ENCODE results near the gene GPR37.

GPR37 gene

DNA sequence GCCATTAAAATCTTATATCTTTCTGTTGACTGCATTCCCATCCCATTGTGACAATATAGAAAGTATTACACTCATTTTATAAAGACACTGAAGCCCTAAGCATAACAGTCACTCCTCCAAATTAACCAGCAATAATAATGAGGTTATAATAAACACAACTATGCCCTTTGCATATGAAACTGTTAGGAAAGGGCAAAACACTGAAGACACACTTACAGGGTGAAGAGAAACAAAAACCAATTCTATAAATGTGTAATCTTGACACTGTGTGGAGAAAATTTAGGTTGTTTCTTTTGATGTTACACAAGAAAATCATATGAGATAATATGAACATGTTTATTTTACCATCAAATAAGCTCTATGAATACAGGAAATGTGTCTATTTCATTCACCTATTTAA lies 14.0 kb upstream of the GPR37 start:
- no peak for DNase-seq

DNA sequence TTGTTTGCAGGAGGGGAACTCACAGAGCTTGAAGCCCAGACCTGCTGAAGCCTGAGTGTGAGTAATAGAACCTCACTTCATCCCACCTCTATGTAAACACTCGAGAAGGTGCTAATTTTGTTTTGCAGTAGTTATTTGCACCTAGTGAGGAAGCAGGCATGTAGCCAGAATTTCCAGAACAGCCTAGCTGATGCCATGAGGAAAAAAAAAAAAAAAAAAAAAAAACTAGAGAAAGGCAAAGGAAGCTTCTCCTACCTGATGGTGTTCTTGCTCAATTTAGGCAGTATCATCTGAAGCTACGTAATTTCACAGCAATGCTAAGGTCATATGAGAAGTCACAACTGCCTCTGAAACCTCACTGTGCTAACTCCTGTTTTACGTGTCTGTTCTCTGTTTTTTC lies 13.6 kb upstream of the GPR37 start:
- peak; percentile 94 for DNase-seq

DNA sequence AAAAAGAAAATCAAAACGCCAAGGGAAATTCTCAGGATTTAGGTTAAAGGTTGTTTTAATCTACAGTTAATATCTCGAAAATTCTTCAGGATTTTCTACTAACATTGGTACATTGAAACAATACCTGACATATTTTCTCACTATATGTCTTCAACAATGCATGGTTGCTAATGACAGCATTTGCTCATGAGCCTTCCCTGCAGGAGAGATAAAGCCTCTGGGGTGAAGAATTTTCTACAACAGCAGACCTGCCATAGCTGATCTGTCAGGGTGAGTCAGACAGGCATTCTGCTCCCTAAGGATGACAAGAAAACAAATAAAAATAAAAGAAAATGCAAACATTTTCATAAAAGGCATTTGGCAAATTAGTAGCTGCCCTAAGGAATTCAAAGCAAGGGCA lies 11.7 kb upstream of the GPR37 start:
- DNase-seq = no peak

DNA sequence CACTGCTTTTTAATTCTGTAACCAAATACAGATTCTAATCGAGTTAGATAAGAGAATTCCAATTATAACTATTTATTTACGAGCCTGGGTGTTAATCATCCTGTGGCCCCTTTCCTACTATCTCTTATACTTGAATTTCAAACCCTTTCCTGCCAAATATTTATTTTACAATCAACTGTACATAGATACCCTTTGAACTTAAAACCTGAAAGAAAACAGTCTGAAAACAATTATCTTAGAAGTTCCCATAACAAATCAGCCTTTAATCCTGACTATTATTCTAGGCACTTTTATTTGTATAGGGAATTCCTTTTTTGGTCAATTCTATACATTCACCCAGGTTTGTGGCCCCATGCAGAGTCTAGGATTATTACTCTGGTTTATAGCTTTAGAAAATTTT lies 10.6 kb upstream of the GPR37 start:
- DNase-seq = no peak

DNA sequence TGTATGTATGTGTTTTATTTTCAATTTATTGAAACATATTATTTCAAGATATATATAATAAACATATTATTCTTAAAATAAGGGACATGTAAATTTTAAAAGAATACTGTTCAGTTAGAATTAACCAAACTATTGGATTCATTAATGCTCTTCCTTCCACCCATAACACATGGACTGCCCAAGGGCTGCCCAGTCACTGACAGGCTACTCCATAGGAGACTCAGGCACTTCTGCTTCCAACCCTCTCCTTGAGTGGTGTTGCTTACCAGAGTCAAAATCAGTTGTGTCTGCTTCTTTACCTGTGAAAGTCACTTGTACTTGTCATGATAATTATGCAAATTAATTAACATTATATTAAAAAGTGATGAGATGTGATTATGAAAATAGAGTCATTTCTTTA lies 9.8 kb upstream of the GPR37 start:
- DNase-seq = no peak

DNA sequence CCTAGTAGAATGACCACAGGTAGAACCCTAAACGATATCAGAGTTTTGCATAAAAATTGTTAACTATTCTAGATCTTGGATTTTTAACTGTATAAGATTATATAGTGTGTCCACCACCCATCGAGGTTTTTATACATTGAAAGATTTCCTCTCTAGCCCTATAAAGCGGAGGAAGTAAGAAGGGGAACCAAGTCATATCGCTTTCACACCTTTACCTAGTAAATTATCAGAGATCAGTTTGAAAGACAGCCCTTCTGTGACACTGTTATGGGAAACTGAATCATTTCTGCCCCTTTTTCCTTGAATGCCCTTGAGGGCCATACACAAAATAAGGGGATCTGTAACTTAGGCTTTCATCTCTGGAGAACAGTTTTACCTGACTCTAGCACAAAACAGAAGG lies 8.3 kb upstream of the GPR37 start:
- DNase-seq = no peak

DNA sequence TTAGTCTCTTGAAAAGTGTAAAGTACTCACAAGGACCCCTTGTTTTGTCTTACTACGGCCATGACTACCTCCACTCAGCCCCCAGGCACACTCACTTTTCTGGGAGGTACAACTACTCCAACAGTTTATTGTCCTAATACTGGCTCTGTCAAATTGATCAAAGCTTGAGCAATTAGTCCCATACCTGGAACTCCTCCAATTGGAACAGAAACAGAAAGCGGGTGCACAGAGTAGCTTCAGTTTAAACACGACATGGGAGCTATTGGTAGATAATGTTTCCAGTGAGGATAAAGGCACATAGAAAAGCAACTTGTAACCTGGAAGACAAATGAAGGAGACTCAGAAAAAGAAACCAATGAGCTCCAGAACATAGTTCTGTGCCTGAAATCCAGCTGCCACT lies 7.7 kb upstream of the GPR37 start:
- no peak for DNase-seq

DNA sequence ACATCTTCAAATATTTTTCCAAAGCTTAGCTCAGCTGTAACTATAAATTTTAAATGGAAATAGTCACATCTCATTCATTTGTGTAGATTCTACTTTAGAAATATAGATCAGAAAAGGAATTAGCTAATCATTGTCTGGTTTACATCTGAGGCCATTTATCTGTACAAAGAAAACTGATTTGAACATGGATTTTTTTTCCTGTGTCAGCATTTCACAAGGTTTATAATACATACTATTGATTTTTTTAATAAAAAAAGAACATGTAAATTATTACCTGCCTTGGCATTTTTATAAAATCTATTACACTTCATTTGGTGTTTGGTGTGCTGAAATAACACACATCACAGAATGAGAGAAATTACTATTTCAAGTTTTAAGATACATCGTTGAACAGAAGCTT lies 3.5 kb upstream of the GPR37 start:
- no peak for DNase-seq

DNA sequence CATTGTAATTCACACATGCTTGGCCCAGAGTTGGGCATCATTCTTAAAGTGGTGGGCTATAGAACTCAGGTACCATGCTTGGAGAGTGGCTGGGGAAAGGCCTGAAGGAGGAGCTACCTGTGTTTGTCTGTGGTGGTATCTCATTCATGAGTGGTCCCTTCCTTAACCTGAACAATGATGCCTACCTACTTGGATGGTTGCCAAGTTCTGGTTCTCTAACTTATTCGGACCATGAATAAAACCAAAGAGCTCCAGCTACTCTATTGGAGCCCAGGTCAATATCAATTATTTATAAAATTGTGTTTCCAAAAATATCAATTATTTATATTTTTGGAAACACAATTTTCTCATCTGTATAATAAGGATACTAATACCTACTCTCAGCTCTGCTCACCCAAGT lies 2.9 kb upstream of the GPR37 start:
- DNase-seq = no peak

DNA sequence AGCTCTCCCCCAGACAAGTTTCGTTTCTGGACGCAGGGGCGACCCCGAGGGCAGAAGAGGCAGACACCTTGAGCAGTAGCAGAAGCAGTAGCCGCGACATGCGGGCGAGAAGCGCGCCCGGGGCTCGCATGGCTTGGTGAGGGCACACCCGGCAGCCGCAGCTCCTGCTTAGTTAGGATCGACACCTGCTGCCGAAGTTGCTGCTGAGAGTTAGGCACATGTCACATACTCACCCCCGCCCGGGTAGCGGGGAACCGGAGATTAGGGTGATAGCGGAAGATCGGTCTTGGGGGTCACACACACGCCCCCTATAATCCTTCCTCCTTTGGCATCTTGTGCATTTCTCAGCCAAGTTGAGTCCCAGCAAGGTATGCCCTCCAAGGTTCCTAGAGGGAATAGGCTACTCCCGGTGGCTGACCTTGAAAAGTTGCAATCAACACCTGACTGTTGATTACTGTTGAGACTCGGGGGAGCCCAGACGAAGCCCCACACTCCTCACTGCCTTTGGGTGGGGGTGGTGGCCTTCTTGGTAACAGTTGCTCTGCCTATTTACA lies 668 bp downstream of the GPR37 start:
- no peak for DNase-seq

DNA sequence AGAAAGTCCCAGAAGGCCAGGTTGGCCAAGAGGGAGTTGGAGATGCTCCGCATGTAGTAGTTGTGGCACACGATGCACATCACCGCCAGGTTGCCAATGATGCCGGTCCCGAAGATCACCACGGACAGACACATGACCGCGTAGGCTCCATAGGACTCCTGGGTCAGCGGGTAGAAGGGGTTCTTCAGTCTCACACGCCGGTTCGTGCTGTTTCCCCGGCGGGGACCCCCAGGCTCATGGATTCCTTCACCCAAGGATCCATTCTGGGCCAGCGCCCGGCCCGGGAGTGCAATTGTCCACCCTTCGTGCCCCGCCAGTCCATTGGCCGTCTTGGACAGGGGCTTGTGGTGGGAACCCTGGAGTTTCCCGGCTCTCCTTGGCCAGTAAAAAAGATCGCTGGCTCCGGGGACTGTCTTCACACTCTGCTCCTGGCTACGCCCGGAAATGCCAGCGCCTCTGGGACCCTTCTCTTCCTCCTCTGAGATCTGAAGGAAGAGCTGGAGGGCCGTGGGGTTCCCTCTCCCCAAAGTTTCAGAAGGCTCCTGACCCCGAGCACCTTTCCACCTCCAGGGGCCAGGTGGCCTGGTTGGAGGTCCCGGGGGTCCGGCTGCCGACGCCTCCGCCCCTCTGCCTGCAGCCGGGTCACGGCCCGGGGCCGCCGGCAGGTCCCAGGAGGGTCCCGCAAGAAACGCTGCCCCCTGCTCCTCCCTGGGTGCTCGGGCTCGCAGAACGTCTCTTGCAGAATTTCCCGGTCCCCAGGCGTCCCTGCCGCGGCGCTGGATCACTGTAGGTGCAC lies 1.3 kb downstream of the GPR37 start:
- no peak for DNase-seq

DNA sequence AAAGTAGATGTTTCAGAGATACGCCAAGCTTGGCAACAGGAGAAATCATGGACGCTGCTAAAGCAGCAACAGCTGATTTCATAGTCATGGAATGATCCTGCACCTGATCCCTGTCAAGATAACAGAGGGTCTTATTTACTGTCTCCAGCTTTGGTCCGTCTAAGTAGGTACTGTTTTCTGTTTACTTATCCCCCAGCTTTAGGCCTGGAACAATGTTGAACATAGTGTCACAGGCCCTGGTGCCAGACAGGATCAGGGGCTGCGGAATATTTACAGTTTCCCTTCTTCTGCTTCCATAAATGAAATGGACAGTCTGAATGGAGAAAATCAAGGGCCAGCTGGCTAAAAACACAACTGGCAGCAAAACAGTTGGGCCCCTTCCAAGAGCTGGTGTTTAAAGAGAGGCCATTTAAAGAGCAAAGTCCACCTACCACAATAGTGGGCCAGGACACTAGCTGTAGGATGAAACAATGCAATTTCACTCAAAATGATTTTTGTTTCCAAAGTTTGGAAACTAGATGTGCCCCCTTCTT lies 2.9 kb downstream of the GPR37 start:
- DNase-seq = no peak

DNA sequence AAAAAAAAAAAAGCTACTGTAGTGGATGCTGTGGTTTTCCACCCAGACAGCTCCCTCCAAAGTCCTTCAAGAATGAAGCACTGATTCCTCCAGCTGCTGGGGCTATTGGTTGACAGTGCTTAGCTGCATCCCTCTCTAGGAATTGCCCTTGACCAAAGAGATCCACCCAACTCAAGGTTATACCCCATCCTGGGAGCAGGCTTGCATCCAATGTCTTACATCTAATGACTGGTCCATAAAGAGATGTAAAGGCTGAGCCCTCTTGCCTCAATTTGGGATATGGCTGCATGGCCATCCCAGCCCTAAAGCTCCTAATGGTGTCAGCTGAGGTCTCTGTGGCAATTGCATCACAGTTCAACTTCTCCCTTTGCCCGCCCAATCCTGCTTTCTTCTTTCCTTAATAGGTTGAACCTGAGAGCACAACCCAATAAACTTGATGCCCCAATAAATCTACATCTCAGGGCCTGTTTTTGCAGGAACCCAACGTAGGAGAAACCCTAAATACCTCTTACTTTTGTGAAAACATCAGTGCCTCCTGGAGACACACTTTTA lies 4.4 kb downstream of the GPR37 start:
- DNase-seq = no peak

DNA sequence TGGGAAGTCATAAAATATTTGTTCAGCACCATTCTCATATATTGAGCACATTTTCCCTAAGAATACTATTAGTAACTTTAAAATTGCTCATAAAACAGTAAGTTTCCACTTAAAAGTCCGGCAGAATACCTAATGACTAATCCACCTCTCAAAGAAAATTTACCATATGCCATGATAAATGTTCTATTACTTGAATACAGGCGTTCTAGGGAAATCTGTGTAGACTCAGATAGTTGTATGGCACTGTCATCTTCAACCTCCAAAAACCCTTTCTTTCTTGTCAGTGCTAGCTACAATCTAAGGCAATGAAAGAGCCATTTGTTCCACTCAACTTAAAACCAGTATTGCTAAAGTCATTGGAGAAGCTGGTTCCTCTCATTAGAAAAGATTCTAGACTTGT lies 7.3 kb downstream of the GPR37 start:
- DNase-seq = no peak

DNA sequence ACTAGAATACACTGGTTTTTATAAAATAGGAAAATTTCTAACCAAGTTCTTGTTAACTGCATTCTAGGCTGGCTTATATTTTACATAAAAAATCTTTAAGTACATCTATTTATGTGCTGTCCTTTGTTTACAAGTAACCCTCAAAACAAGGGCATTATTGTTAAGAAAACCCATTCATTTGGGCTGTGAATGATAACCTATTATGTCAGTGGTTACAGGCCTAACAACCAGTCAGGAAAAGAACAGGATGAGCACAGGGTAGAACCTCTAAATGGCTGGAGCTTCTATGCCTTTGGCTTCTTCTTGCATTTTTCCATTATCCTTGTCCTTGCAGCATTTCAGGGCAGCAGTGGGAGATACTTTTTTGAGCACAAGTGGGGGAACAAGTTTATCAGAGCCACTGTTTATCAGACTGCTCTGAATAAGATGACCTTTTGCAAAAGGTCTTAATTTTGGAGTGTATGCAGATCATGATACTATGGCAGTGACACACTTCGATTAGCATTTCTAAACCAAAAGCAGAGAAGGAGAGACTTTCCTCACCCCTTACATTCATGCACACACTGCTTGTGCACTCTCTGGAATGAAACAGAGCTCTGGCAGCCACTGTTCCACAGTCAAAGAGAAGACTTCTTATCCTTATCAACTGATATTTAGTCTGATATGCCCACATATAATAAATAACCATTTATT lies 10.9 kb downstream of the GPR37 start:
- DNase-seq = no peak

DNA sequence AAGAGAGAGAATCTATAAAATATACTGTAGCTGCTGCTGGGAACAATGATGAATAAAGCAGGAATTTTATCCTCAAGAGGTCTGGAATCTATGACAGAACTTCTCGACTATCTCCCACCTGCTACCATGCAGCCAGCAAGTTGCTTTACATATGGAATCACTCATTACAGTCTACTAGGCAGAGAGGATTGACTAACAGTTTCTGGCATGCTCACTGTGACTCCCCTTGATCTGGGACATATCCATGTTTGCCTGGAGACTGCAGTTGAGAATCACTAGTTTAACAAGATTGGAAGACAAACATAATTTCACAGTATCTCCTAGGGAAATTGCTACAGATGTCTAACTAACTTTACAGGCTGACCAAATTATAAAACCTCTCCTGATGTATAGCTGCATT lies 13.3 kb downstream of the GPR37 start:
- no peak for DNase-seq

DNA sequence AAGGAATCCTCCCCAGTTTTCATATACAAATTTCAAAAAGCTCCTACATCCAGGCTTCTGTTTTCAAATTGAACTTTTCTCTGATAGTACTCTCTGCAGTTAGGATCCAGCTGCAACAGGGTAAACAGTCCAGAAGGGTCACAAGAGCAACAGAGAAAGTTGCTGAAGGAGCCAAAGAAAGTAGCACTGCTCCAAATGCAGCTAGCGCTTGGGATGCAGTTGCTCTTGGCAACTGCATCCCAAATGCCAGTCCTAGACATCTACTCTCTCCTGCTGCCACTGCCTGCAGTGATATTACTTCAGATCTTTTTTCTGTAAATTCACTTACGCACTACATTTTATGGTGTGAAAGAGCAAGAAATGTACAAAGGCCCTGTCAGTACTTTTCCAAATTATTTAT lies 14.6 kb downstream of the GPR37 start:
- no peak for DNase-seq

DNA sequence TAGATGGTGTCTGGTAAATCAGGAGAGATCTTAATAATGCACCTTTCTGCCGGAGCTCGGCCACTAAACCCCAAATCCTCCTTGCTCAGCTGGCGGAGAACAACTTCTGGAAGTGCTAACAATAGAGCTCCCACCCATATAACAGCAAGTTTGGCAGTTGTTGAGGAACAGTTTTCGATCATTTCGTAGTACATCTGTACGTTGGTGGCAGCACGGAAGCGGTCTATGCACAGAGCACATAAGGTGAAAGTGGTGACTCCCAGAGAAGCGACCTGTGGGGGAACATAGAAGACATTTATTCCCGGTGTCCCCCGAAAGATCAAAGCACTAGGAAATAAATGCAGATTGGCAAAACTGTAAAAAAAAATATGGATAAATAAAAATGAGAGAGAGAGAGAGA lies 18.5 kb downstream of the GPR37 start:
- DNase-seq = no peak

DNA sequence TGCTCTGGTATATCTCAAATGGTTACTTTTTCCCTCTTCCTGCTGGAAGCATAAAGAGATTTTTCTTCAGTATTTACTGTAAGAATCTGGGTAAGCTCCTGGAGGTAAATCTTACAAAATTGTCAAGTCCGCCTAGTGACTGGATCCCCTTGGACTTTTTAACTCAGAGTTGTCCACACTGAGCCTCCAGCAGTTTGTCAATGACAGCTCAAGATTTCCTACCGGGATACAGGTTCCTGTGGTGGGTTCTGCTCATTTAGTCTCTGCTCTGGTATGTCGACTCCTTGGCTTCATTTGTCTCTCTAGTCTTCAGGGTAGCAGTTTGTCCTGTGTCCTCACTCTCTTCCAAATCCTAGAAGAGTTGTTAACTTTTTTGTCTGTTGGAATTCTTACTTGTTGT lies 27.0 kb downstream of the GPR37 start:
- no peak for DNase-seq

DNA sequence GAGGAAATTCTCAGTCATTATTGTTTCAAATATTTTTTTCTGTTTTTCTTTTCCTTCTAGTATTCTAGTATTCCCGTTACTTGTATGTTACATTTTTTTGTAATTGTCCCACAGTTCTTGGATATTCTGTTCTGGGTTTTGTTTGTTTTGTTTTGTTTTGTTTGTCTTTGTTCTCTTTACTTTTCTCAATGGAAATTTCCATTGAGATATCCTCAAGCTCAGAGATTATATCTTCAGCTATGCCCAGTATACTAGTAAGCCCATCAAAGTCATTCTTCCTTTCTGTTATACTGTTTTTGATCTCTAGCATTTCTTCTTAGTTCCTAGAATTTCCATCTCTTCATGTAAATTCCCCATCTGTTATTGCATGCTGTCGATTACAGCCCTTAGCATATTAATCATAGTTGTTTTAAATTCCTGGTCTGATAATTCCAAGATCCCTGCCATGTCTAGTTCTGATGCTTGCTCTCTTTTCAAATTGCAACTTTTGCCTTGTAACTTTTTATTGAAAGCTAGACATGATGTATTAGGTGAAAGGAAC lies 27.8 kb downstream of the GPR37 start:
- no peak for DNase-seq

DNA sequence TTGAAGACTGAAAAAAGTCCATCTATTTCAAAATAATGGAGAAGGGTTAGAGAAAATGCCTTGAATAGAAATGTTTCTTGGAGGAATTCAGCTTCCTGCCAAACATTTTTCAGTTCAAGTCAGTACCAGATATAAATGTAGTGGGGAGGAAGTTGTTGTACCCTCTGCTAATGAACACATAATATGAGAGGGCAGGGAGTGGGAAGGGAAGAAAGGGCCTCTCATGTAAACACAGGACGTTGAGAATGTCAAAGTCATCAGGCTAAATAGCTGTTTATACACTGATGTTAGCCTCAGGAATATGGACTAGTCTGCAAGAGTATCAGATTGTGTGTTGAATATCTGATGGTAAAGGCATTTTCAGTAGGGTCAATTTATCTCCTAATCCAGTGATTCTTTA lies 37.0 kb downstream of the GPR37 start:
- peak; percentile 17 for DNase-seq

DNA sequence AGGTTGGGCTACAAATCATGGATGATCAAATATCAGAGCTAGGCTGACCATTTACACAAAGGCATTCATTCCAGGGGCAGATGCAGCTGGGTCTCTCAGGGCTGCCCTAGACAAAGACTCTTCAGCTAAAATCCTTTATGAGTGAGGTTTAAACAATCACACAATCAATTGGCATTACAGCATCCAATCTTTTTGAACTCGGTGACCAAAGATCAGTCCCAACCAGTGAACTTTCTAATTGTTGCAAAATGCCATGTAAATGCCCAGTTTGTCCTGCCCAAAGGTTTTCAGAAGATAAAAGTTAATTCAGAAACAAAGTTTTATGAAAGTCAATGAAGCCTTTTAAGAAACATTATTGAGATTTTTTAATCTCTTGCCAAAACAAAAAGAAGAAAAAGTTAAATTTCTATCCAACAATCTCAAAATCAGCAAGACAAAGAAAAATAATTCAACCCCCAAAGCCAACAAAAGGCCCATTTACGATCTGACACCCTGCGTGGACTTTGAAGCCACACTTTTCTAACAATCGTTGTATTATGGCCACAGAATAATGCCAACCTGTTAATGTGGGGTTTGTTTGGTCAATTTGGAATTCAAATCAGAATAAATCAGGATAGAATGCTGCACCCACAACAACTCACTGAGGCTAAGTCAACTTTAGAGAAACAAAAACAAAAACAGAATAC lies 40.9 kb downstream of the GPR37 start:
- DNase-seq = no peak

DNA sequence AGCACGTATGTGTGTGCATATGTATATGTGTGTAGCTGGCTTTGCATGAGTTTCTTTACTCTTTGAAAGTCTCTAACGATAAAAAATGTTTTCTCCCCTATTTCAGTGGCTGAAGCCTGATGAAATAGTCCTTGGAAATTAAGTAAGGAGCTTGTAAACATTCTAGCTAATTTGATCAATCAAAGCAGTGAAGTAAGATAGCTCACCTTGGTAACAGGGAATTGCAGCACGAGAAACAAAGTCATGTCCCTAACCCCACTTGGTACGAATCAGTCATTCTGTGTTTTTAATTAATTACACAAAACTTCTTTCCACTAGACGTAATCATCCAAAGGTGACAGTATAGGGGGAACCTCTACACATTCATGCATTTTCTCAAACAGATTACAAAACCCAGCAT lies 41.5 kb downstream of the GPR37 start:
- no peak for DNase-seq
